ENCODE measurements around the gene FARSB. TPM values are rescaled to one million over a fixed set of nuclear protein-coding genes. Genes with fewer than 3 reads are reported as not detected.

FARSB gene
- total RNA-seq, 4 donors from 2014 or later: 12.2 to 18.4 (median 17.9) TPM

DNA sequence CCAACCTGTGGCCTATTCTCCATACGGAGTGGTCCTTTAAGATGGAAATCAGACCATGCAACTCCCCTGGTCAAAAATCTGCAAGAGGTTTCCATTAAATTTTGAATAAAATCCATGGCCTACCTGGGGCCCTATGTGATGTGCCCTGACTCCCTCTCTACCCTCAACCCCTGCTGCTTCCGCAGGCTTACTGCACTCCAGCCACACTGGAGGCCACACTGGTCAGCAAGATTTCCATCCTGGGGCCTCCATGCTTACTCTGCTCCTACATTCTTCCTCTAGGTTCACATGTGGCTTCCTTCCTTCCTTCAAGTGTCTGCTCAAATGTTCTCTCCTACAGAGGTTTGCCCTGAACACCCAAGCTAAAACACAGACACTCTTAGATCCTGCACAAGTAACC, 40.6 kb downstream of the FARSB start:
- TF ChIP-seq, protein P1, sequence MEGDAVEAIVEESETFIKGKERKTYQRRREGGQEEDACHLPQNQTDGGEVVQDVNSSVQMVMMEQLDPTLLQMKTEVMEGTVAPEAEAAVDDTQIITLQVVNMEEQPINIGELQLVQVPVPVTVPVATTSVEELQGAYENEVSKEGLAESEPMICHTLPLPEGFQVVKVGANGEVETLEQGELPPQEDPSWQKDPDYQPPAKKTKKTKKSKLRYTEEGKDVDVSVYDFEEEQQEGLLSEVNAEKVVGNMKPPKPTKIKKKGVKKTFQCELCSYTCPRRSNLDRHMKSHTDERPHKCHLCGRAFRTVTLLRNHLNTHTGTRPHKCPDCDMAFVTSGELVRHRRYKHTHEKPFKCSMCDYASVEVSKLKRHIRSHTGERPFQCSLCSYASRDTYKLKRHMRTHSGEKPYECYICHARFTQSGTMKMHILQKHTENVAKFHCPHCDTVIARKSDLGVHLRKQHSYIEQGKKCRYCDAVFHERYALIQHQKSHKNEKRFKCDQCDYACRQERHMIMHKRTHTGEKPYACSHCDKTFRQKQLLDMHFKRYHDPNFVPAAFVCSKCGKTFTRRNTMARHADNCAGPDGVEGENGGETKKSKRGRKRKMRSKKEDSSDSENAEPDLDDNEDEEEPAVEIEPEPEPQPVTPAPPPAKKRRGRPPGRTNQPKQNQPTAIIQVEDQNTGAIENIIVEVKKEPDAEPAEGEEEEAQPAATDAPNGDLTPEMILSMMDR (IDR thresholded peaks at IDR 0.05): no peak
- TF ChIP-seq POLR2A (IDR thresholded peaks at IDR 0.05): no peak
- TF ChIP-seq EP300 (IDR thresholded peaks at IDR 0.05): no peak
- TF ChIP-seq POLR2AphosphoS5 (IDR thresholded peaks at IDR 0.05): no peak
- WGBS: 95% methylated on average over 2 of the region's 2 CpGs
- DNase-seq (ENCODE audit: low spot score in 2 of 2): no peak
- Histone ChIP-seq H3K27ac (no peak overlapping the region), H3K4me3 (no peak overlapping the region), H3K27me3 (no peaks in the 10 kb centered on the region), H3K36me3 (peaks cover 69% of the 10 kb centered on the region), H3K4me1 (no peaks in the 10 kb centered on the region), H3K9me3 (no peaks in the 10 kb centered on the region)

- H3K36me3 ChIP-seq: peaks cover 60% of the 10 kb centered on the region
- TF ChIP-seq, protein P1 (IDR thresholded peaks at IDR 0.05): peak; percentile 19 to 56
- TF ChIP-seq POLR2AphosphoS5 (IDR thresholded peaks at IDR 0.05): no peak
- no peak for DNase-seq (ENCODE audit: low spot score in 2 of 2)
- WGBS: 65% methylated on average over 3 of the region's 3 CpGs
- H3K27ac ChIP-seq: no peak overlapping the region
- H3K4me3 ChIP-seq: no peak overlapping the region
- H3K27me3 ChIP-seq: no peaks in the 10 kb centered on the region
- no peaks in the 10 kb centered on the region for H3K9me3 ChIP-seq
- no peaks in the 10 kb centered on the region for H3K4me1 ChIP-seq
Measured at GRCh38 chr2:222613715-222614331, 42.1 kb downstream of the FARSB start.

GRCh38 chr2:222611684-222612083, 44.2 kb downstream of the FARSB start:
- Histone ChIP-seq H3K36me3 (peaks cover 46% of the 10 kb centered on the region), H3K27me3 (no peaks in the 10 kb centered on the region), H3K9me3 (no peaks in the 10 kb centered on the region), H3K4me1 (no peaks in the 10 kb centered on the region), H3K27ac (no peak overlapping the region), H3K4me3 (no peak overlapping the region)
- TF ChIP-seq POLR2AphosphoS5 (IDR thresholded peaks at IDR 0.05): no peak
- TF ChIP-seq, protein P1 (IDR thresholded peaks at IDR 0.05): no peak
- no peak for TF ChIP-seq EP300 (IDR thresholded peaks at IDR 0.05)
- no peak for TF ChIP-seq POLR2A (IDR thresholded peaks at IDR 0.05)
- 88% methylated on average over 4 of the region's 4 CpGs for WGBS
- no peak for DNase-seq (ENCODE audit: low spot score in 2 of 2)

- Histone ChIP-seq H3K4me1 (no peaks in the 10 kb centered on the region), H3K4me3 (no peak overlapping the region), H3K27me3 (no peaks in the 10 kb centered on the region), H3K36me3 (peaks cover 46% of the 10 kb centered on the region), H3K9me3 (no peaks in the 10 kb centered on the region), H3K27ac (no peak overlapping the region)
- no peak for DNase-seq (ENCODE audit: low spot score in 2 of 2)
- 79% methylated on average over 1 of the region's 1 CpG for WGBS
- TF ChIP-seq, protein P1 (IDR thresholded peaks at IDR 0.05): no peak
- TF ChIP-seq POLR2AphosphoS5 (IDR thresholded peaks at IDR 0.05): no peak
- TF ChIP-seq EP300 (IDR thresholded peaks at IDR 0.05): no peak
- no peak for TF ChIP-seq POLR2A (IDR thresholded peaks at IDR 0.05)
Measured at GRCh38 chr2:222610746-222611145, 45.1 kb downstream of the FARSB start.

DNA sequence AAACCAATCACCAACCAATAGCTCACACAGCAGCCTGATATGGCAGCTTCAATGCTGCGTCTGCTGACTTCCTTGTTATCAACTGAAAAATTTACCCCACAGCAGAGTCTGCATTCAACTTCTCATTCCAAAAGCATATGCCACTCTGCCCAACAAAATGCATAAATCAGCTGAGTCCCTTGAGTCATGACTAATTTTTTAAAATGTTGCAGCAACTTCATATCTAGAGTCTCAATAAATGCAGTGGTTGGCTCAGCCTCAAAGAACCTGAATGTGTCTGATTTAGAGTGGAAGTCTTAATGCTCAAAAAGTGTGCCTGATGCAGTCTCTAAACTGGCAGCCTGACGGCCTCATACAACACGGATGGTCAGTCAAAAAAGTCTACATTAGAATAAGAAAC, 46.5 kb downstream of the FARSB start:
- TF ChIP-seq, protein P1 (IDR thresholded peaks at IDR 0.05): no peak
- no peak for TF ChIP-seq EP300 (IDR thresholded peaks at IDR 0.05)
- TF ChIP-seq POLR2A (IDR thresholded peaks at IDR 0.05): no peak
- TF ChIP-seq POLR2AphosphoS5 (IDR thresholded peaks at IDR 0.05): no peak
- DNase-seq (ENCODE audit: low spot score in 2 of 2): no peak
- H3K36me3 ChIP-seq: peaks cover 40% of the 10 kb centered on the region

More for the DNA sequence above, 46.5 kb downstream of the FARSB start:
- Histone ChIP-seq H3K4me1 (no peaks in the 10 kb centered on the region), H3K27ac (no peak overlapping the region), H3K27me3 (no peaks in the 10 kb centered on the region), H3K4me3 (no peak overlapping the region), H3K9me3 (no peaks in the 10 kb centered on the region)
- 86% methylated on average over 3 of the region's 3 CpGs for WGBS
